SKM-1 treated with dmso at 0.1 percent for 144 hours (cell line): ENCODE measurements around the gene MXI1.

ENCODE experiments used
- DNase-seq: peaks from one replicate; lab custom pipeline; 2025; ENCODE audit not compliant: unreplicated experiment; lab: John Stamatoyannopoulos, UW

Gene MXI1

DNA sequence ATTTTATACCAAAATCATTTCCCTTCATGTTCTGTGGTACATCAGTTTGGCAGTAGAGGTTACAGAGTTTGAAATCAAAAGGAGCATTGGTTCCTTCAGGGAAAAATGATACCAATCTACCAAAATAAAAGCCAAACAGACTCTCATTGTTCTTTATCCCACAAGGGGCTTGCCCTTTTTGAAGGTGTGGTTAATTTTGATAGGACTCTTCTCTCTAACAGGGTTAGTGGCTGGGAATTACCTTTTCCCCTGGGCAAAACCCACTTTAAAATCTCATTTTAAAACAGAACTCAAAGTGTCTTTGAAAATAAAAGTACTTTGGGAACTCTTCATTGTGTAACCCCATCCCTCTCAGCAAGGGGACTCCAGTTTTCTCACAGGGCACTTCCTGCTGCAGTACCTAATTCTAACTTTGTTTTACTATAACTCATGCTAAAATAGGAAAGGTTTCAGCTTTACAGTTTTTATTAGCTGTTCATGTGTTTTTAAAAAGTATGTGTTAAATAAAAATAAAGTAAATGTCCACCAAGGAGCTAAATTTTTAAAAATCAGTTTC lies 66.7 kb downstream of the MXI1 start:
- DNase-seq: no peak

DNA sequence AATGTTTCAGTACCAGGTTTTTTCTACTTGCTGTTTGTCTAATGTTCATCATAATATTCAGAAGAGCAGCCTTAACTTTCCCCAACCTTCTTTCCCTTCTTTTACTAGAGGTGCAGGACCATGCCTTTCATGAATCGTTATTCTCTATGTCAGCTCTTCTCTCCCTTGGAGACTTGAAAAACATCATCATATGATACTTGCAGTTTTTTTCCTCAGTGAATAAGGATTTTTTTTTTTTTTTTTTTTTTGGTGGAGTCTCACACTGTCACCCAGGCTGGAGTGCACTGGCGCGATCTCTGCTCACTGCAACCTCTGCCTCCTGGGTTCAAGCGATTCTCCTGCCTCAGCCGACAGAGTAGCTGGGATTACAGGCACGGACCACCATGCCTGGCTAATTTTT lies 67.2 kb downstream of the MXI1 start:
- no peak for DNase-seq

DNA sequence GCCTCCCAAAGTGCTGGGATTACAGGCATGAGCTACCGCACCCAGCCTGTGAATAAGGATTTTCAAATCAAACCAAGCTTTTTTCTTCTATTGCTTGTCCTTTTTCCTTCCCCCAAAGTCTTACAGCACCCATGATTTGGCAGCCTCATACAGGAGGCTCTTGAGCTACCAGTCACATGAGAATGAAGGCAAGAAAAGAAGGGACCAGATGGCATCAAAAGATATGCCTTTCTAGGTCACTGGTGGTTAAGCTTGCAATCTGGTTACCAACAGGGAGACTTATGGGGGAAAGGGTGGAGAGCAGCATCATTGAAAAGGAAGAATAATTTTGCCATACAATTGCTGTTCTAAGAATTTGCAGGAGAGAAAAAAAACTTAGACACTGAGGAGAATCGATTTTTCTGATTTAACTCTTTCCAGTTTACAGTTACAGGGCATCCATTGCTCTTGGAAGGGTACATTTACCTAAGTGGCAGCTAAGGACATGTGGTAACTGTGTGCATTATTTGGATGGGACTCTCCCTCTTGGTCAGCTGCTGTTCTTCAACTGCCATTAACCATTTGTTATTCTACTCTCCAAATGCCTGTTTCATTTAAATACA lies 67.8 kb downstream of the MXI1 start:
- DNase-seq: no peak

DNA sequence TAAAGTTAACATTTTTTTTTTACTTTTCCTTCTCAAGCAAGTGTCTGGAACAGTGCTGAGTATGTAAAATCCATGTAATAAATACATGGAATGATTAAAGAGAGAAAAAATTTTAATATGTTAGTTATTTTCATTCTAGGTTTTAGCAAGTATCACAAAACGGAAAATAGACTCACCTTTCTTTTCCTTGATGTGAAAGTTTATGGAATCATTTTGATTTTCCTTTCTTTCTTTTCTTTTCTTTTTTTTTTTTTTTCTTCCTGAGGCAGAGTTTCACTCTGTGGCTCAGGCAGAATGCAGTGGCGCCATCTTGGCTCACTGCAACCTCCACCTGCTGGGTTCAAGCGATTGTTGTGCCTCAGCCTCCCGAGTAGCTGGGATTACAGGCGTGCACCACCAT lies 69.2 kb downstream of the MXI1 start:
- DNase-seq: no peak

DNA sequence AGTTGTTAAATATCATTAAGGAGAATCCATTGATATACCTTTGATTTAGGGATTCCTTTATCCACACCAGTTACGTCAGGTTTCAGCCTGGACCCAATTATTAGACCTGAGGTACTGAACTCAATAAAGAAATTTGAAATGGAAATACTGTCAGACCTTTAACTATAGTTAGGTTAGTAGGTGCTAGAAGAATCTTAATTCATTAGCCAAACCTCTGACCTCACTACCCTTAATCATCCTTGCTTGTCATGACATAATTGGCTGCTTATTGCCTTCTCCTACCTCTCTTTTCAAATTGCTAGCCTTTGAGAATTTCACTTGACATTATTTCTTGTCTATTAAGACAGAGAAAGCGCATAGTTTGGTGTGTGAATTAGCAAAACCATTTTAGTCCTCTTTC lies 70.2 kb downstream of the MXI1 start:
- DNase-seq: no peak

DNA sequence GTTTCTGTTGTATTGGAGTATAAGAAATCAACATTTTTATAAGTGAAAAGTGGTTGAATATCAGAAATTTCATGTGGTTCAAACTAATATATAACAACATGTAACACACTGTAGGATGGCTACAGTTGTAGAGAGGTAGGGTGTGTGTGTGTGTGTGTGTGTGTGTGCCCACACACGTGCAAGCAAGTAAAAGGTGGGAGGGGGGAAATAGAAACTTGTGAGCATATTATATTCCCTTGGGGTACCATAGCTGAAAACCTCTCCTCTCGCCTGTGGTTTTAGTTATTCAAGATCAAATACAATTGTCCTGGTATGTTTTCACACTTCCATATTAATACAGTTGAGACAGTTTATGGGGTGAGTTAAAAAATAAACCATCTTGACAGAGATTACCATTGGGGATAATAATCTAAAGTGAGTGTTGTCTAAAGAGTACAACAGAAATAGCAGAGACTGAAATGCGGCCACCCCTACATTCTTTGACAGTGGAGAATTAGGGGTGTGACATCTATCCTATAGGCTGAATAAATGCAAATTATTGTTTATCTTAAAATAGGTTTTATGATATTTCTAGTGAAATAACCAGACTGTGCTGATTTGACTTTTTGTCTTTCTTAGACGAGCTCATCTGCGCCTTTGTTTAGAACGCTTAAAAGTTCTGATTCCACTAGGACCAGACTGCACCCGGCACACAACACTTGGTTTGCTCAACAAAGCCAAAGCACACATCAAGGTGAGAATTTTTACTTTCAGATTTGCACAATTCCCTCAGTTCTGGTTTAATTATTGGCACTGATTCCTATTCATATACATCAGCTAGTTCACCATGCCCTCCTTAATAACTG lies 71.4 kb downstream of the MXI1 start:
- DNase-seq: no peak

DNA sequence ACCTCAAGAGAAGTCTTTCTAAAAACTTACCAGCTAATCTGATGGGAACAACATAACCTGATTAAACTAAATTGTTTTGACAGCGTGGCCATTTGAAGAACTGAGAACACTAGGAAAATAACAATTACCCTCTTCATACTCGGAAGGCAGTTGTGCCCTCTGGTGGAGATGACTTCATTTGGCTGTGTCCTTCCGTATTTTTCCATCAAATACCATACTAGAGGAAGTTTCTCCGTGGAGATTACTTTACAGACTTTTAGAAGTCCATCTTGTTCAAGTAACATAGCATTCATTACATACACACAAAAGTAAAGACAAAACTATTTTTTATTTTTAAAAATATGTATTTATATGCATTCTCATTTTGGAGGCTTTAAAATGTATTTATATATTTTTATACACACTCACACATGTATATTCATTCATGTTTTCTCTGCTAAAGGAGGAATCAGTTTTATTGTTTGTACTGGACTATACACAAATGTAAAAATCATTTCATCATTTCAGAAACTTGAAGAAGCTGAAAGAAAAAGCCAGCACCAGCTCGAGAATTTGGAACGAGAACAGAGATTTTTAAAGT lies 72.1 kb downstream of the MXI1 start:
- DNase-seq: peak; percentile 67

DNA sequence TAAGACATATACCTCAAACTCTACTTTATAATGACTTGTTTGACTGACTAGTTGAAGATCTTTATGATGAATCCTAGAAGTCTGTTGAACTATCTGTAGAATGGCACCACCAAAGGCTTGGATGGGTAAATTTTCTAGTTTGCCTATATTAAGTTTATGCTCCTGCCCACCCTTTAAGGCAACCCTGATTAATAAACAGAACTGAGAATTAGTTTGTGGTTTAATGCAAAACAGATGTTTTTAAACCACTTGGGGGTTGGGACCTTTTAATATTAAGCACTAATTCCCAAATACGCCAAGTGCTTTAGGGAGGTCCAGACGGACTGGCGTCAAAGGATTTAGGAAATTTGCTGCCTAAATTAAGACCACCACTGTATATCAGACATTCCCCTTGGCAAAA lies 76.9 kb downstream of the MXI1 start:
- DNase-seq: no peak

DNA sequence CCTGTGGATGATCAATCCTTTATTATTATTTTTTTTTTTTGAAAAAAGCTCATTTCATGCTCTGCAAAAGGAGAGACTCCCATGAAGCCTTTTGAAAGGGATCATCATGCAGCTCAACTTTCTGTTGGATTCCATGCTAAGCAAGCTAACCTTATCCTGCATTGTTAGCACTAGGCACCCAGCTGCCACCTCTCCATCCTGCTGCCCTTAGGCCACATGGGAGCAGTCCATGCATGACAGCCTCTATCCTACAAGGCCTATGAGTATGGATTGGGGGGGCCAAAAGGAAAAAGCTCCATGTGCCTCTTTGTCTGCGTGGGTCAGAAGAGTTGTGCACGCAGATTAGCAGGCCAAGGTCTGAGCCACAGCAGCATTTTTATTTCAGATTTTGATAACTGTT lies 78.1 kb downstream of the MXI1 start:
- no peak for DNase-seq

DNA sequence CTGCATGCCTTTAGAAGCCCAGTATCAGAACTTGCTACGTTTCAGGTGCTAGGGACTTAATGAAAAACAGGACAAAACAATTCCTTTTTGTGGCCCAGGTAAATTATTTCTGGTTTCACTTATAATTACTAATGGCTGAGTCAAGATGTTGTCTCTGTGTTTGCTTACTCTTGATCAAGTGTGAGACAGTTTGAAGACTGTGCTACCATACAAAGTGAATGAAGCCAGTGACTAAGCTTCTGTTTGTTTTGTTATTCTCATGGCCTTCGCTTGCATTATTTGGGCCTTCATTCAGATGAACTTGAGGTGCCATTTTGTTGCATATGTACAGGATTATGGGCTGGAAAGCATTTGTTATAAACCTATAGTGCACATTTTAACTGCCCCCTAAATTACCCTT lies 79.4 kb downstream of the MXI1 start:
- no peak for DNase-seq

DNA sequence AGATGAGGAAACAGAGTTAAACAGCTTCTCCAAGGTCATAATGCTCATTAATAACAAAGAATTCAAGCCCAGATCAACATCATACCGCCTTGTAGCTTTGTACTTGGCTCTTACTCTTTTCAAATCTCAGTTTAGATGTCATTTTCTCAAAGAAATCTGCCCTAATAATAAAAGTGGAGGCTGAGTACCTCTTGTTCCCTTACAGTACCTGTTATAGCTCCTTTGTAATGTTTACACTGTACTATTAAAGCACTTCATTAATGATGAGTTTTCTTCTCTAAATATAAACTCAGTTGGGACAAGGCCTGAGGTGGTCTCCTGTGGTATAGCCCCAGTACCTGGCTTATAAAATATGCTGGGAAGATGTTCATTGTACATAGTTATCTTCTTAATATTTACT lies 89.6 kb downstream of the MXI1 start:
- DNase-seq: no peak

DNA sequence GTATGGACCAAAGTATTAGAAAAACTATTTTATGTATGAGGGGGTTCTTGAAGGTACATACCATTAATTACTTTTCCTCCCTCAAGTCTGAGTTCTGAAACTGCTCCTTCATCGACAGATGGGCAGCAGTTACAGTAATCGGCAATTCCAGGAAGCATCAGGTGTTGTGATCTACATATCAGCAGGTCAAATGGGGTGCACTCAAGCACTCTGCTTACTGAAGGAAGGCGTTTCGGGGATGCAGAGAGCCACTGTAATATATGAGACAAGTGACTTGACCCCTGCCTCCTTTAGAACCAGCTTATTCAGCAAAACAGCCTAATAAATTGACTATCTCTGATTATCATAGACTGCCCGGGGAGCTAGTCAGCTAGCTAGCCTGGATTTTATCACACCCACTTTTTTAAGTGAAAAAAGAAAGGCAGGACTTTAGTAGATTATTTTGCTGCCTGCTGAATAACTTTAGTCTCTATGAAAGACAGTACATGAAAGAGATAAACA lies 93.1 kb downstream of the MXI1 start:
- DNase-seq: no peak

DNA sequence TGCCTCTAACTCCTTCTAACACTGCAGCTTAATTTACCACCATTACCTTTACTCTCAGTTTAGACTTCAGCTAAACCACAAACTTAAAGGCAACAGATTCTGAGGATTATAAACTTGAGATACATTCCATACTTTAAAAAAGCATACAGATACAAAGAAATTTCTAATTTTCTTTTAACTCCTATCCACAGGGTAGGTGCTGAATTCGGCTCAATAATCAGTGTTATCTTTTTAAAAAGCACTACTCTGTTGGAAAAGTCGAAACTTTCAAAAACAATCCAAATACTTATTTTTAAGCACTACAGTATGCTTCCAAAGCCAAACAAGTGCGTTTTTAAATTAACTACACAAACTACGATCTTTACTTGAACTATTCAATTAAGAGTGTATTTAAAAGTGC lies 96.3 kb downstream of the MXI1 start:
- no peak for DNase-seq

DNA sequence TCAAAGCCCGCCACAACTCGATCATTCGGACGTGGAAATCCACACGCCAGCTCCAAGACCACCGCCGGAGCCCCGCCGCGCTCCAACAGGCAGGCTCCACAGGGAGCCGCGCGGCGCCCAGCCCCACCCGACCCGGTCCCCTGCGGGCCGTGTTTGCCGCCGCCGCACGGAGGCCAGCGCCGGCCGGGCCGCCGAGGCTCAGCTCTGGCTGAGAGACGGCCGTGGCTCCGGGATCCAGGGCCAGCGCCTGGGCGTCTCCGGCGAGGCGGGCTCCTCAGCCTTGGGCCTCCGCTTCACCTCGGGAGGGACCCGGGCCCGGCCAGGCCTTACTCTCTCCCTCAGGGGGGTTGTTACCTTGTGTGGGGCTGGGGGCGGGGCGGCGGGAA lies 97.0 kb downstream of the MXI1 start:
- no peak for DNase-seq

DNA sequence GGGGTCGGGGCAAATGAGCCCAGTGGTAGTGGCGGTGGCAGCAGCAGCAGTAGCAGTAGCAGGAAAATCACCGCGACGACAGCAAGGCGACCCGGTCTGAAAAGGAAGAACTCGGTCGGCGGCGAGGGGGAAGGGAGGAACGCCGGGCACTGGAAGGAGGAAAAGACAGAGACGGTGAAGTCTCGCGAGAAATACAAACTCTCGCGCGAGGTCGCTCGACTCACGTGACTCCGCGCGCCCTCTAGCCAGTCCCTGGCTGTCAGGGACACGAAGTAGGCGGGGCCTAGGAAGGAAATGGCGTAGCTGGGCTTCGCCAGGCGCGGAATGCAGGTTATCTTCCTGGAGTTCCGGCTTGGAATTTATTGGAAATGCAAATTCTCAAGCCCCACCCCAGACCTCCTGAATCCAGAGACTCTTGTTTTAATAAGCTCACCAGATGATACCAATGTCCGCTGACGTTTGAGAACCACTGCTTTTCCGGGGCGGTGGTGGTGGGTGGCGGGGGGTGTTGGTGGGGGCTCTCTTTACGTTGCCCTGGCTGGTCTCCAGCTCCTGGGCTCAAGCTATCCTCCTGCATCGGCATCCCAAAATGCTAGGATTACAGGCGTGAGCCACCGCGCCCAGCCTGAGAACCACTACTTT lies 97.5 kb downstream of the MXI1 start, which contains the start of gene SMNDC1:
Gene SMNDC1, minus strand, starts transcription at position 141 of the 642 bp plus-strand sequence. CDS start 1,333 bp downstream, outside the sequence.
- peak; percentile 97 for DNase-seq

DNA sequence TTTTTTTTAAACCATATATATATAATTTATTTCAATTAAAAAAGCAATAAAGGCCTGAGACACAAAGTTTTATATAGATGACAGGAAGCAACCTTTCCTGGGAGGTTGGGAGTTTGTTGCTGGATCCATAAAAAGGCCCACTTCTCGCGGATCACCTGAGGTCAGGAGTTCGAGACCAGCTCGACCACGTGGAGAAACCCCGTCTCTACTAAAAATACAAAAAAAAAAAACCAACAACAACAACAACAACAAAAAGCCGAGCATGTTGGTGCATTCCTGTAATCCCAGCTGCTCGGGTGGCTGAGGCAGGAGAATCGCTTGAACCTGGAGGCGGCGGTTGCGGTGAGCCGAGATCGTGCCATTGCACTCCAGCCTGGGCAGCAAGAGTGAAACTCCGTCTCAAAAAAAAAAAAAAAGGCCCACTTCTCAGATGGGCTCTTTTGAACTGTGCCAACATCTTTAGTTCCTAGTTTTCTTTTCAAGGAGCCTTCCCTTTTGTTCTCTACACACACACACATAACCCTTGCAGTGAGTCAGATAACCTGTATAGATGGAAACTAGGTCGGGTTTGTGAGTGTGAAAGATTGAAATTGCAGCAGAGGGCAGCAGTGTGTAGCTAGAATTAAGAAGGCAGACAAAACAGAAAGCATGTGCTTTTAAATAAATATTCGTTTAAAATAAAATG lies 98.5 kb downstream of the MXI1 start:
- peak; percentile 85 for DNase-seq

DNA sequence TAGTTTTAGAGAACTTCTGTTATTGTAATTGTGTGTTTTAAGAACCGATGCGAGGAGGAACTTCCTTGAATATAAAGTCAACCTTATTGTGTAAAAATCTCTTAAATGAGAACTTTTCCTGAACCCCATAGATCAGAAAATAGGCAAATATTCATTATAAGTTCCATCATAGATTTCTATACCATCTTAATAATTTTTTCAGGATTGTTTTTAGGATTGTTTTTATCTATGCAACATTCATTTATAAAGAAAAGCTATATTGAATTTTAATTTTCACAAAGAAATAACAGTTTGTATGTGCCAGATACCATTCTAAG lies 99.0 kb downstream of the MXI1 start:
- no peak for DNase-seq

DNA sequence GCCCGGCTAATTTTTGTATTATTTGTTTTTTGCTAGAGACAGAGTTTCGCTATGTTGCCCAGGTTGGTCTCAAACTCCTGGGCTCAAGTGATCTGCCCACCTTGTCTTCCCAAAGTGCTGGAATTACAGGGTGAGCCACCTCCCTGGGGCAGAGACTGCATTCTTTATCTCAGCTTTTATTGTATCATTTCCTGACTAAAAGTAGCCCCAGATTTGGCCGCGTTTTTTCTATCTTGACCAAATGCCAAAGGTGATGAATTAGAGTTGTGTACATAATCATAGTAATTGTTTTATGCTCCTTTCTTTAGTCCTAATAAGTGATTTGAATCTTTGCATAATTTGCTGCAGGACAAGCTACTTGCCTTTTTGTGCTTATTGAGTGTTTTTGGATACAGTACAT lies 100.4 kb downstream of the MXI1 start:
- DNase-seq: no peak

DNA sequence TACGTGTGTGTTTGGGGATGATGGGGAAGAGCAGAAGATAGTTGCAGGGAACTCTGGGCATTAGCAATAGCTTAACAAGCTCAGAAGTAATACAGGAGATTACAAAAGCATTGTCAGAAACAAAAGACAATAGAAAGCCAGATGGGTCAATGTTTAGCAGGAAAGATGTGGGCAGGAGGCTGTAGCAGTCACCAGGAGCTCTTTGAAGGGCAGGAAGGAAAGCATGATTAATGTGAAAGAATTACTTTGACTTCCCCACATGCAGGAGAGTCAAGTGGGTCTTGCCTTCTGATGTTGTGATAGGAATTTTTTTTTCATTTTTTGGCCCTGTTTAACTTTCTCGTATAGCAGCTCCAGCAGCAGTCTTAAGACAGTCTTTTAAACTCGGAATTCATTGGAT lies 103.3 kb downstream of the MXI1 start:
- no peak for DNase-seq

DNA sequence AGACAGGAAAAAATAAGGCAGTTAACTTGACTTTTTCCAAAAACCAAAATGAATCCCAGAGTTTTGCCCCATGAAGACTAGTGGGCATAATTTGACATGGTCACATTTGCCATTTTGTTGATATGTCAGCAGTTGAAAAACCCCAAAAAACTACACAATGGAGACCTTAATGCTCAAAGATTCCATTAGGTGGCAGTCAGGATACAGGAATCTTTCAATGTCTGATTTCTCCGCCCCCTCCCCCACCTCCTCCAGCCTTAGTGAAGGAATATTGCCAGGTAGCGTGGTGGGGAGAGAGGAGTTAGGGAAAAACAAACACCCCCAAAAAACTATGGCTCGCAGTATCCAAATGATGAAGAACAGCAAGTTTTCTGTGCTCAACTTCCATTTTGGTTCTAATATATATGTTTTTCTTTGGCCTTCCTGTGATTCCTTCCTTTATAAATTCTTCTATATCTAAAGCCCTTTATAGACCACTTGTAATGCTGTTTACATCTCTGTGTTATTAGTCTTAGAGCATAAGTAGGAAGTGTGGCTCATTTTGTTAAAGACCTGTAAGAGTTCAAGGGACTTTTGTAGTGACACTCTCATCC lies 104.0 kb downstream of the MXI1 start:
- DNase-seq: peak; percentile 22

DNA sequence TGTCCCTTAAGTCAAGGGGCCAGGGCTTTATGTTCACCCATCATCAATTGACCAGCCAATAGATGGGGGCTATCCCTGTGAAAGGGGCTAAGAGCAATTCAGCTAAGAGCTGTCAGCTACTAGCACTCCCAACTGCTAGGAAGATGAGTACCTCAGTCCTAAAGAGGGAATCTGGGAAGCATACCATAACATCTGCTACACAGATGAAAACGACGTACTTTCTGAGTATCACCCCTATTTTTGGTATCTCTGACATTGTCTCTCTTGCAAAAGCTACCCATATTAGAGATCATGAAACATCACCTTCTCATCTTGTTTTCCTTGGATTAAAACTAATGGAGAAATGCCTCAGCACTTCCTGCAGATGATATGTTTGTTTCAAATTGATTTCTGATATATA lies 104.8 kb downstream of the MXI1 start:
- no peak for DNase-seq
